IPS DF 4.7 (cell line): ENCODE data around the gene FARP1.
"Not testable (repeated sequence)": the region's sequence is repeated elsewhere in the genome, so short reads cannot be mapped to it uniquely, and the experiment has no call there.

Experiments
- DNase-seq: peaks from one replicate; pipeline ENCODE4 v3.0.0-alpha.2; 2013; ENCODE audit warnings: low spot score; ENCODE audit errors: extremely low read depth

Gene FARP1

DNA sequence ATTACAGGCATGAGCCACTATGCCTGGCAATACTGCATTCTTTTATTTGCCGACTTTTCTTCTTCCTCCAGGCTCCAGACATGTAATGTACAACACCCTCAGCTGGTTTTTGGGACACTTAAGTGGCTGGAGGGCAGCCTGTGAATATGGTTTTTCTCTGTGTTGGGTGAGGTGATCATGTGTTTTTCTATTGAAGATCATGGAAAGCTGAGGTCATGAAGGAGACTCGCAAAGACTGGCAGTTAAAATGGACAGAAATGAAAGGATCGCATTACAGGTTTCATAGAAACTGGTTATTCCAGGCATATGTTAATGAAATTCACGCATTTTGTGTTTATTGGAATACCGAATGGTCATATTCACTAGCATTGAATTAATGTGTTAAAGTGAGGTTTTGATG lies 119.4 kb downstream of the FARP1 start:
- DNase-seq: no peak

DNA sequence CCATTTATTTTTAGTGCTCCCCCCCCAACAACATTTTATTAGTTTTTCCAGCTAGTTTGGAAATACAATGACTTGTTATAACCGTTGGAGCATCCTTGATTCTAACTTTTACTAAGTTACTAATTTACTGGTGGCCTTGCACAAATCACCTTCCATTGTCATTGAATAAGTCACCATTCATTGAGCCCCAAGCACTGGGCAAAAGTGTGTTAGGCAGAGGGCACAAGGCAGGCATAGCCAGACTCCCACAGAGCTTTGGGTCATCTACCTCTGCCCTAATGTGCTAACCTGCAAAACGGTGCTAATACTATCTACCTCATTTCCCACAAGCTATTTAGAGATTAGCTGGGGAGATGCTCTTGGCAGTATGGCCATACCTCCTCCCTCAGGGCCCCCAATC lies 120.9 kb downstream of the FARP1 start:
- no peak for DNase-seq

DNA sequence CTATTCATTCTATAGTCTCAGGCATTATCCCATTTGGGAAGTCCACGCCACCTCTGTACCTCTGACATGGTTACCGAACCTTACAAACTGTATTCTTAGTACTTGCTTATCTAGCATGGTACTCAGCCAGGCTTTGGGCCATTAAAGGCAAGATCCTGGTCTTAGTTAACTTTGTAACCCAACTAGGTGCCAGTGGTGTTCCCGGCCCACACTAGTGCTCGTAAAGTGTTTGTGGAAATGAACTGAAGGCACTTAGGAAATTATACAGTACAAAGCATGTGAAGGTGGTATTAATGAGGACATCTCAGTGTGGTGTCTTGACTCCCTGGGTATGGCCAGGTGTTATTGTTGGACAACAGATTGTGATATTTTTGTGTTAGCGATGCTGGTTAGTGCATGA lies 122.0 kb downstream of the FARP1 start:
- DNase-seq: no peak

DNA sequence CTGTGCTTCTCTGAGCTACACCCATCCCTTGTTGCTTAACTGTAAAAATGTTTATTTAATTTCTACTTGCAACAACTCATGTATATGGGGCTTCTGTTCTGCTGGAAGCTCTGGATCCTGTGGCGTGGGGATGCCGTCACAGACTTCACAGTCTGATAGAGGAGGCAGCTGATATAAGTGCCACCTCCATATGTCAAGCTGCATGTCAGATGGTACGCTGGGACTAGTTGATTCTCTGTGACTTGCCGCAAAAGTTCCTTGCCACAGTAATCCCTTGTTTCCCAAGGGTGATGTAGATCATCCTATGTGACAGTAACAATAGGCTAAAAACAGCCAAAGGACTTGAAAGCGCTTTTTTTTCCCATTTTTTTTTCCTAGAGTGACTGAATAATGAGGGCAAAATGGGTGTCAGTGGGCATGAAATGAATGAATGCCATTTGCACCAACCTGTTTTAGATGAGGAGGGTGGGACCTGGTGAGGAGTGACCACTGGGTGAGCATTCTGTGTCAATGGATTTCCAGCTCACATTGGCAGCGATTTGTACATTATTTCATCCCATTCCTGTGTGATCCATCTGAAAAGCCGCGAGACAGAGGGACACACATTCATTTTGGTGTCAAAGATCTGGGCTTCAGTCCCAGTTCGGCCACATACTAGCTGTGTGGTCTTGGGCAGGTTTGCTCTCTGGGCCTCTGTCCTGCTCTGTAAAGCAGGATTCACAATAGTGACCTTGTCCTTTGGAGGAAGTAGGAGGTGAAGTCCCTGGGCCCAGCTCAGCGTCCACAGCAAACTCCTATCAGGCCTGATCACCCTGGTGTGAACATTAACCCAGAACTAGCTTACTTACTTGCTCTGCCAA lies 123.0 kb downstream of the FARP1 start:
- no peak for DNase-seq

DNA sequence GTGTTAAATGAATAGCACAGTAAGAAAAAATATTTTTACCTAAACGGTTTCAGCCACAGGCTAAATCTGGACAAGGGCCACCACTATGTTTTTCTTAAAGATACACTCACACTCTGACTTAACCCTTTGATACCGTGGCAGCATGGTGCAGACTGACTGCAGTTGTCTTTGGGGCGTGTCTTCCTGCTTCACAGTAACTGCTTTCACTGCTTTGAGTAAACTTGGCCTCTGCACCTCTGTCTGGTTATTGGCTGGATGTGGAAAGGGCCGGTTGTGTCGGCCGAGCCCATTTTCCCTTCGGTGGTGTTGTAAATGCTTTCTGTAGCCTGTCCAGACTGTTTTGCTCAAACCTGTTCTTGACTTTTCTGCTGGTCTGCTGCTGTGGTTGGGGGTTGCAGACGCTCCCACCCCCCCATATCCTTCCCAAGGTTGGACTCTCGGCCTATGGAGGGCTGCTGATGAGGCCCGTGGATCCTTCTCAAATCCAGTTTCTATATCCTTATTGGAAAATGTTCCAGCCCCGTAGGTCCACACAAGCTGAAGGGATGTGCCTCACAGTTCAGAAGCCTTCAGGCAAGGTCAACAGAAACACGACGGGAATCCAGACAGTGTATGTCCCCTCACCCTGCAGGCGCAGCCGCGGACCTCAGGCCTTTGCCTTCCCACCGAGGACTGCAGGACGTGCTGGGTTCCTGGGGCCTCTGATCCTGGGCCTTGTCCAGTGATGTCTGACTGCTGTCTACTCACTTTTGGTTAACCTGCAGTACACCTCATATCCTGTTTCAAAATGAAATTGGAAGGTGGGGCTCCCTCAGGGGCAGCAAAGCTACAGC lies 124.4 kb downstream of the FARP1 start:
- no peak for DNase-seq

DNA sequence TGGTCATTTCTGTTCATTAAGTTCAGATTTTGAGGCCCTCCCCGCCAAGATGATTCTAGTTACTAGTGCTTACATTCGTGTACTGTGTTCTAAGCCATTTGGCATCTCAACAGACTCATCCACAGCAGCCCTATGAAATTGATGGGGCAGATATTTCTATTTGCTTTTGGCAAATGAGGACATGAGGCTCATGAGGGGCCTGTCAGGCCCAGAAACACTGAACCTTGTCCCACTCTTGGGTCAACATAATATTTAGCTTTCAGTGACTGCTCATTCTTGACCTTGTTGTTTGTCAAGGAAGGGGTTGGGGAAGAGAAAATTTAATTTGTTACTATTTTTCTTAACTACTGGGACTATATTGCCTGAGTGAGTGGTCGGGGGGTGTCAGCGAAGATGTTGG lies 126.5 kb downstream of the FARP1 start:
- DNase-seq: no peak

DNA sequence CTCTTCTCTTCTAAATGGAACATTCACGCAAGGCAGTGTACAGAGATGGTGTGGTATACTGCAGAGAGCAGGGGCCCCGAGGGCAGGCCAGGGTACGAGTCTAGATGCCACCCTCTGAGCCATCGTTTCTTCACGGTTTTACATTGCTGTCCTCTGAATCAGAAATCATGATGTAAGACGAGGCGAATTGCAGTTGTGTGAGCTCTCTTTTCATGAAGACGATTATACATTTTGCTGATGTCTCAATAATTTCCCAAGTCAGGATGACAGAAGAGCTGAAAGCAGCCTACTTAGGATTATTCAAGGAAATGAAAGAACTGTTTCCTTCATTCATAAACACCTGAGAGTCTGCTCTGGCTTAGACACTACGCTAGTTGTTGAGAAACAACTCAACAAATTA lies 127.9 kb downstream of the FARP1 start:
- no peak for DNase-seq

DNA sequence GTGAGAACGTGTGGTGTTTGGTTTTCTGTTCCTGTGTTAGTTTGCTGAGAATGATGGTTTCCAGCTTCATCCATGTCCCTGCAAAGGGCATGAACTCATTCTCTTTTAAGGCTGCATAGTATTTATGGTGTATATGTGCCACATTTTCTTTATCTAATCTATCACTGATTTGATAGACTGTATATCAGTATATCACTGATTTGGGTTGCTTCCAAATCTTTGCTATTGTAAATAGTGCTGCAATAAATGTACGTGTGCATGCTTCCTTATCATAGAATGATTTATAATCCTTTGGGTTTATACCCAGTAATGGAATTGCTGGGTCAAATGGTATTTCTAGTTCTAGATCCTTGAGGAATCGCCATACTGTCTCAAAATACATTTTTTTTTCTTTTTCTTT lies 128.8 kb downstream of the FARP1 start:
- not testable (repeated sequence) for DNase-seq

DNA sequence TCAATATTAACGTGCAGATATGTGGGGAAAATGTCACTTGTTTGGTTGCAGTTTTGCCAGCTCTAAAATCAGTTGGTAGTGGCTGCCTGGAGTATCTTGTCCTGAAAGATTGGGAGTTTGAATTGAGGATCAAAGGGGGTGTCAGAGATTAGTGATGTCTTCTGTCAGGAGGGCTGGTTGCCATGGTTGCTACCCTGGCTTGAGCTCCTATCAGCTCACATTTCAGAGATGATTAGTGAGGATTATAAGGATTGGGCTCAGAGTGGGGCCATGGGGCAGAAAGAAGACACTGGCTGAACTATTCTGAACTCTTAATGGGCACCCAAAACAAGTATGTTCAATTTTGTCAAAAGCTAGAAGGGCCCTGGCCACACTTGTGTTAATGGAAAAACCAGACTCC lies 129.7 kb downstream of the FARP1 start:
- DNase-seq: no peak

DNA sequence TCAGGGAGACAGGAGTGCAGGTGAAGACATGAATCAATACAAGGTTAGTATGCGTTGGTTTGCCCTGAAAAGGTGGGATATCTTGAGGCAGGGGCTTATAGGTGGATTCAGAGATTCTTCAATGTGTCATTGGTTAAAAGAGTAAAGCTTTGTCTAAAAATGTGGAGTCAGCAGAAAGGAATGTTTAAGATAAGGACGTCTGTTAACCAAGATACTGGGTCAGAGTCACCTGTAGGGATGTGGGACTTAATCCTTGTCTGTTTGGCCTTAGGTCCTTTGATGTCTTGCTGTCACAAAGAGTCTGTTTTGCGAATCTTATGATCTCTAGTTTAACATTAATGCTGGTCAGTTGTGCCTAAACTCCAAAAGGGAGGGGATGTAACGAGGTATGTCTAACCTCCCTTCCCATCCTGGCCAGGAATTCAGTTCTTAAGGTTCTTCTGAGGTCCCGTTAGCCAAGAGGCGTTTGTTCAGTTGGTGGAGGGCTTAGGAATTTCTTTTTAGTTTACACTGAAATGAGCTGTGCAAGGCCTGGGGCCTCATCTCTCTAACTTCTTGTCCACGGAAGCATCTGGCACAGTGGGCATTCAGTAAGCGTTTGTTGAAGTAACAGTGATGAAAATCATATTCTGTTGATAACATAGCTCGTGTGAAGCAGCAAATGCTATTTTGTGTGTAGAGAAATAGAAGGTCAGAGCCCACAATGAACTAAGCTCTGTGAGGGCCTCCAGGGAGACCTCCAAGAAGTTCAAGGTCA lies 130.4 kb downstream of the FARP1 start:
- no peak for DNase-seq

DNA sequence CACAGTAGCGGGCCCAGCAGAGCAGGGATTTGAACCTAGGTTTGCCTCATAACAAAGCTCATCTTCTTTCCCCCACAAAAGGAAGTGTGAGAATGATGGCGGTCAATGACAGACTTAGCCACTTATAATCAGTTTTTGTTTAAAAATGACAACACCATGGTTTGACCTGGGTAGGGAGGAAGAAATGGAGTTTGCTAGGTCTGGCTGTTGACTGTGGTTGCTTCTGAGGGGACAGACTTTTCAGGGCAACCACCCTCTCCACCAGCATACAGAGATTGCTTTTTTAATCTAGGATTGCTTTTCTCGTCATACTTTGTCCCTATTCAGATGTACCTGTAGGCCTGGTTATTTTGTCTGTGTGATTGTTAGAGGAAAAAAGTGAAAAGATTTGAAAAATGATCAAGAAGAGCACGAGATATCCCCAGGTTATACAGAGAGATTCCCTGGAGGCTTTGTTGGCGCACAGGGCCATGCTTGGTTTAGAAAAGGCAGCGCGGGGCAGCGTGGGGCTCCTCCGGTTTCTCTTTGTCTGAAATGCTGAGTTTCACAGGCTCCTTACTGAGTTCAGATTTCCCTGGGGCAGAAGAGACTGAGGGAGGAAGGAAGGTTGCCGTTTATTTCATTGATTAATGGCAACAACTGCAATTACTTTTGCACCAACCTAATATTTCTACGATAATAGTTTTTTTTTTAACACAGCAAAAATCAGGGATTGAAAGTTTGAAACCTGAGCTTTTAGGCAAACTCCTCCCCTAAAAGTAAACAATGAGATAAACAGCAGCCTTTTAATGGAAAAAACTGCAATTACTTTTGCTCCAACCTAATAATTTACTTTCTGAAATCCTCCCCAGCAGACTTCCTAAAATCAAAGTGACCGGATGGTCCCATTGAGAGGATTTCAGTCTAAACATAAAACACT lies 131.2 kb downstream of the FARP1 start:
- no peak for DNase-seq

DNA sequence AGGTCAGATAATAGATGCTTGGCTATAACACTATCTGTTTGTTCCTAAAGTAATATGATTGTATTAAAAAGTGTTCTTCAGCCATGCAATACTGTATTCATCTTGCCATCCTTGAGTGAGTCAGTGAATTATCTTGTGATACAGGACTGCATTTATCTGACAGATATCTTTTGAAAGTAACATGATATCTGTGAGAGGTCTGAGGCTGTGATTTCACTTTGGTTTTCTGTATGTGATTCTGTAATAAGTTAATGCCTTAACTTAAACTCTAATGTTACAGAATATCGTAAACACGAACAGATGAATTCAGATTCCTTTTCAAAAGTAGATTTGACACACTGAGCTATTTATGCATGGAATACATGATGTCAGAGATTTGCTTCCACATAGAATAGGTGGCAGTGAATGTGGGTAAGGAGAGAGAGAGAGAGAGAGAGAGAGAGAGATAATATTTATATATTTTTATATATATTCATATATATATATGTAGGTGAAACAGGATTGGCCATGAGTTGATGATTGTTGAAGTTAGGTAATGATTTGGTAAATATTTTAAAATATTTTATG lies 132.1 kb downstream of the FARP1 start:
- no peak for DNase-seq

DNA sequence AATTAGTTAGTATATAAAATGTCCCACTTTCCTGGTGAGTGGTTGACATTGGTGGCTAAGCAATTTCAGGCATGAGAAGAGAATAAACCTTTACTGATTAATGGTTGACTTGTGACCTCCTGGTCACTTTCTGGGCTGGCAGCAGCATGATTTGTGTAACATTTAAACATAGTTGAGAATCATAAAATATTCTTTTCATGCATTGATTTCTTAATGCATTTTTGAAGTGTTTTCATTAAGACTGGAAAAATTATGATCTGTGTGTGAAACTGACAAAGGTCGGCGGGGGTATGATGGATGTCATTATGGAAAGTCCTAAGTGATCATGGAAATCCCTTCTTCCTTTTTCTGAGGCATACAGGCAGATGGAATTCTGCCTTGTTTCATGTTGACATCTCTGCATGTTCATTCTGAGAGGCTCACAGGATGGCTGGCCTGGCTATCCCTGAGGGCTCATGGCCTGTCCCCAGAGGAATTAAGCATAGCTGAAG lies 132.8 kb downstream of the FARP1 start:
- no peak for DNase-seq

DNA sequence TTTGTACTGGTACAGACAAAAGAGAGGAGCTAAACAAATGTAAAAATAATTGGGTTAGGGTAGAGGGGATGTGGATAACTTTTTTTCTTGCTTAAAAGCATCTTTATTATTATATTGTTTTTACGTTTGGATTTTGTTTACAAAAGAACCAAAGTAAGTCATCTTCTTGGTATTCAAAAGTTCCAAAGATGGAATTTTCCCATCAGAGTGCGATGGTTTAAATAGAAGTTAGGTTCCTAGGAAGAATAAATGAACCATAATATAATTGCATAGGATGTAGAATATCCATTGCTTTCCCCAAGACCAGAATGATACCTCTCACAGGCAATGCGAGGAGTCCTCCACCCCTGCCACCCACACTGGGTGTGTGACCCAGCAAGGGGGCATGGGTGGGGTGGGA lies 133.6 kb downstream of the FARP1 start:
- no peak for DNase-seq

DNA sequence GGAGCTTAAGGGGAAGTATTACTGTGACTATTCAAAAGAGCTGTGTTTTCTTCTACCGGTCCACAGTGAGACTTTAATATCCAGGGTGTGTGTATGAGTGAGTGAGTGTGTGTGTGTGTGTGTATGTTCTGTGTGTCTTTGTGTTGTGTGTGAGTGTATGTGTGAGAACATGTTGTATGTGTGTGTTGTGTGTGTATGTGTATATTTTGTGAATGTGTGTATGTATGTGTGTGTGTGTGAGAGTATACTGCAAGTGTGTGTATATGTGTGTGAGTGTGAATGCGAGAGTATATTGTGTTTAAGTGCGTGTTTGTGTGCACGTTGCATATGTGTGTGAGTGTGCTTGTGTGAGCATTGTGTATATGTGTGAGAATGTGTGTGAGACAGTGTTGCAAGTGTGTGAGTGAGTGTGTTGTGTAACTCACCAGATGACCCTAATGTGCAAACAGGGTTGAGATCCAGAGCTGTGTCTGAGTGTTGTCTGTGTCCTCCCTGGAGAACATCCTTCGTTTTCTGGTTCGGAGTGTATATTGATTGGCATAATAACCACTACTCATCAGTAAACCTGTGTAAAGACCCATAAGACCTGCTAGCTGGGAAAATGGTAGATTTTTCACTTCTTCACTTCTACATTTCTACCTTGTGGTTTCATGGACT lies 135.3 kb downstream of the FARP1 start:
- DNase-seq: no peak

DNA sequence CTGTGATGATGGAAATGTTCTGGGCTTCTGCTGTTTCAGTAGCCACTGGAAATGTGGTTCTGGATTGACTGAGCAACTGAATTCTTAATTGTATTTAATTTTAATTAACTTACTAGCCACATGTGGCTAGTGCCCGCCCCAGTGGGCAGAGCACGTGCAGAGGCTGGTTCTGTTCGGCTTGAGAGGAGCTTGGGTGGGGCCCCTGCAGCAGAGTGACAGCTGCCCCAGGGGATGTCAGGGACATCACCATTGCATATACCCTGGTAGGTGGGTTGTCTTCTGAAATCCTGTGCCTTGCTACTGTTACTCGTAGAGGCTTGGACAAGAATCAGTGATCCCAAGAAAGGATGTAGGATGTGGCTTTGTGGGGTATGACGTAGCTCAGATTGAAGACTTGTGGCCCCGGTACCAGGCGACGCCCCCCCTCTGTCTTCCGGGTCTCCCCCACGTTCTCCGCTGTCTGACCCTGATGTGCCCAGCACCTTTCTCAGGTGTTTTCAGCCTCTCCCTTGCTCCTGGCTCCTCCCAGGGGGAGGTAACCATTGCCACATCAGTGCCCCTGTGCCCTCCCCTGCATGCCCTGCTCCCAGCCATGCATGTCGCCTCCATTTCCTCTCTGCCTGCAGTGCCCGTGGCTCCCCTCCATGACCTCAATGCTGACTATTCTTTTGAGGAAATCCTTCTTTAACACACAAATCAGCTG lies 136.7 kb downstream of the FARP1 start:
- DNase-seq: no peak

DNA sequence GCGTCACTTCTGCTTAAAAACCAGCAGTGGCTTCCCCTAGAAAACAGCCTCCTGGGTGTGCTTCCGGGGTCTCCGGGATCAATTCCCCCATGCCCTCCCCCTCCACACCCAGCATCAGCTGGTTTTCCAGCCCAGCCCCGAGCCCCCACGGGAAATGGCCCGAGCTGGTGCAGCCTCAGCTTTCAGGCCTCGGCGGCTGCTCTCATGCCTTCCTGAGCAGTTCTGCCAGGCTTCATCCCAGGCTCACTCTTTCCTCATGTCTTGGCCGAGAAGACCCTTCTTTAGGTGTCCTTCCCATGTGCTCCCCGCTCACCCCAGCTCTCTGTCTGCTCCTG lies 137.2 kb downstream of the FARP1 start:
- no peak for DNase-seq

DNA sequence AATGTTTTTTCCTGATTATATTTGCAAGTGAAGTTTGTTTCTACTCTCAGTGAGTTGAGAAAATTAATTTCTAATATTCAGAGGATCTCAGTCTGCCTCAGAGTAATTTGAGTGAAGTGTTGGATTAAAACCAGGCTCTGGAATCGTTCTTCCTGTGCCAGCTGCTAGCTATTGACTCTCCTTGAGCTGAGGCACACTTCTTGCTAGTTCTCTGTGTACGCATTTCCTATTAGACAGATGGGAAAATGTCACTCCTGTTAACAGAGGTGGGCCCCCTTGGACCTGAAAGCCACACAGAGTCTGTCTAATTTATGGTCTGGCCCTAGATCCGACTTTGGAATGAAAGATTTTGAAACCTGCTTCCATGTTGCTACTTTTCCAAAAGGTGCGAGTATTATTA lies 141.8 kb downstream of the FARP1 start:
- no peak for DNase-seq

DNA sequence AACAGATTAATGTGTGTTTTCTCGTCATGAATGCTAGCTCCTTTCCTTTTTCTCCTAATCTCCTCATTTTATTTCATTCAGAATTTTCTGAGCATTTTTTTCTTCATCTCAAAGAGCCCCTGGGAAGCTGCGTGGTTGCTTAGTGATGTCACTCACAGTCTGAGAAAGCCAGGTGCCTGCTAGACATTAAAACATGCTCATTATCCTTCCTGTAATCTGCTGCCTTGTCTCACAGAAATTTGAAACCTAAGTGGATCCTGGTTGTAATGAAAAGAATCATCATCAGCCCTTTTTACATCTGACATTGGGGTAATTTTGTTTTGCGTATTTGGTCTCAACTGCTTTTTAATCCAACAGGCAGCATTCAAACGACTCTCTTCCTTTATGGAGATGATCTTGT lies 142.4 kb downstream of the FARP1 start:
- DNase-seq: no peak
